T-cell (primary cell): ENCODE data around the gene PDCD4. TPM values are rescaled to one million over a fixed set of nuclear protein-coding genes. Genes with fewer than 3 reads are reported as not detected.

Source experiments
- ATAC-seq, 4 experiments: fragments of 200-7000 bp in 3 of 4; fragments of 150-1000 bp in 1 of 4; cut with Tn5 transposase; replicated peaks in 1 of 4; 1 replicate in 3 of 4; 2 replicates in 1 of 4; pipeline ENCODE4 v1.10.0; 2021; ENCODE audit warnings: moderate library complexity in 3 of 4, mild to moderate bottlenecking in 2 of 4, moderate number of reproducible peaks in 1 of 4
- CTCF ChIA-PET, 2 donors: fragments of 300-600 bp; sonication (Branson Sonifier 250); formaldehyde crosslinking; loops; one replicate each; lab custom pipeline; 2022; ENCODE audit warnings: antibody characterized with exemption in 2 of 2; lab: Charles Lee
- POLR2A ChIA-PET, 2 donors: fragments of 300-600 bp; sonication (Branson Sonifier 250); formaldehyde crosslinking; loops; one replicate each; lab custom pipeline; 2022; ENCODE audit warnings: antibody characterized with exemption in 2 of 2; lab: Charles Lee
- DNase-seq, 35 experiments: peaks; one replicate each; pipeline versions ENCODE4 v3.0.0 to v3.0.0-alpha.2; 2013 to 2023
- H3K27ac ChIP-seq: one replicate; pipeline ENCODE4 v1.5.1; 2013; ENCODE audit warnings: low read length
- H3K27me3 ChIP-seq, 2 experiments: replicated peaks in 1 of 2; 1 replicate in 1 of 2; 2 replicates in 1 of 2; pipeline versions ENCODE4 v1.6.1 to v1.7.0; 2013; ENCODE audit warnings: low read length in 1 of 2, mixed read lengths in 1 of 2; ENCODE audit not compliant: control insufficient read depth in 2 of 2, insufficient read depth in 2 of 2; ENCODE audit errors: extremely low read depth in 1 of 2
- H3K36me3 ChIP-seq, 2 donors: 1 replicate in 1 of 2; 2 replicates in 1 of 2; pipeline versions ENCODE4 v1.6.1 to v1.7.0; 2013; ENCODE audit warnings: low read length in 1 of 2; ENCODE audit not compliant: control insufficient read depth in 2 of 2, insufficient read depth in 1 of 2; ENCODE audit errors: extremely low read depth in 1 of 2
- H3K4me1 ChIP-seq, 2 experiments: 1 replicate in 1 of 2; 2 replicates in 1 of 2; pipeline versions ENCODE4 v1.6.1 to v1.7.0; 2013; ENCODE audit warnings: low read length in 2 of 2, mixed read lengths in 1 of 2; ENCODE audit not compliant: insufficient read depth in 2 of 2, control insufficient read depth in 1 of 2; ENCODE audit errors: extremely low read depth in 1 of 2
- H3K4me3 ChIP-seq, 2 donors: 1 replicate in 1 of 2; 2 replicates in 1 of 2; pipeline versions ENCODE4 v1.5.1 to v1.7.0; 2013; ENCODE audit warnings: mild to moderate bottlenecking in 2 of 2, low read length in 1 of 2, moderate library complexity in 1 of 2; ENCODE audit not compliant: control insufficient read depth in 1 of 2; ENCODE audit errors: extremely low read depth in 1 of 2
- H3K9me3 ChIP-seq: 2 replicates; pipeline ENCODE4 v1.7.0; 2013
- H3K27ac Mint-ChIP-seq, 2 donors: one replicate each; pipeline ENCODE4 v1.8.0; 2020 to 2021; ENCODE audit warnings: mild to moderate bottlenecking in 2 of 2, mixed read lengths in 2 of 2
- H3K27me3 Mint-ChIP-seq, 2 donors: one replicate each; pipeline ENCODE4 v1.8.0; 2021 to 2022; ENCODE audit warnings: mixed read lengths in 2 of 2
- H3K36me3 Mint-ChIP-seq: one replicate; pipeline ENCODE4 v1.8.0; 2021; ENCODE audit warnings: mixed read lengths
- H3K4me1 Mint-ChIP-seq, 3 donors: one replicate each; pipeline ENCODE4 v1.8.0; 2020 to 2022; ENCODE audit warnings: mixed read lengths in 3 of 3, mild to moderate bottlenecking in 1 of 3
- H3K4me3 Mint-ChIP-seq, 3 donors: one replicate each; pipeline ENCODE4 v1.8.0; 2020 to 2022; ENCODE audit warnings: mild to moderate bottlenecking in 3 of 3, mixed read lengths in 3 of 3, moderate library complexity in 3 of 3
- H3K9me3 Mint-ChIP-seq, 3 donors: one replicate each; pipeline ENCODE4 v1.8.0; 2020 to 2022; ENCODE audit warnings: mixed read lengths in 3 of 3
- WGBS: methylation state at CpG from one replicate; pipeline ENCODE4 v1.1.5; 2013; ENCODE audit warnings: missing lambda C conversion rate; ENCODE audit not compliant: insufficient coverage; 5-methylcytosine and 5-hydroxymethylcytosine counted together
- total RNA-seq, 35 experiments: library from RNA in 6 of 35; stranded (reverse) in 6 of 35; fragments of 120-200 nt in 1 of 35; gene quantifications; one replicate each; pipeline versions ENCODE4 v1.2.1 to v1.2.4 and lab custom pipeline; 2013 to 2026

The PDCD4 gene
- total RNA-seq, 5 donors from 2014 or later (not counting 1 experiment from before 2014, with no cell fraction given): 239 to 335 (median 309) TPM

DNA sequence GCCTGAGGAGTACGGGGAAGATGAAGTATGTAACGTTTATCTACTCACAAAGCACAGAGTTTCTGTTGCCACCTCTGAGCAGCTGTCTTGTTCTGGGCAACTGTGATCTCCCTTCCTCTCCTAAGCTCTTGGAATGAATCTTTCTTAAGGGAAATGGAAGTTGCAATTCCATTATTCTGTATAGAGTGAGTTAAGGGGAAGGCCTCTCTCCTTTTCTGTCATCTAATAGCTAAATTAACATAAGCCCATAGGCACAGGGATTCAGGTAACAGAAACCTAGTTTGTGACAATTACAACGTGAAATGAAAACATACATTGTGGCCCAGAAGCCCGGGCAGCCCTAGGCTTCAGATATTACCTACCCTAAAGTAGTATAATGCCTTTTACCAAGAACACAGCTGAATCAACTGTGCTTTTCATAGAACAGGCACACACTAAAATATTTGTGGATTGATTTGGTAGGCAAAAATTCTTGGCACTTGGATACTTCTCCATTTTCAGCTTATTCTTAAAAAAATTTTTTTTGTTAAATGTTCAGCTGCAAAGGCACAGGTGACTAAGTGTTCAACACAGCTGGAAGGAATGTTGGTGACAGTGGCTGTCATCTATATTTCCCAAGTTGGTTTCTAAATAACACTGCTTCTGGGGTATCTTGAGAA lies 3.8 kb upstream of the PDCD4 start:
- H3K27me3 Mint-ChIP-seq: no peaks in the 10 kb centered on the region
- peak overlapping the region; percentile 99 for H3K27ac Mint-ChIP-seq
- no peak for DNase-seq
- H3K4me1 ChIP-seq: peaks cover 77 to 79% of the 10 kb centered on the region in 2 experiments
- ATAC-seq: no peak
- peak overlapping the region; percentile 84 to 99 (median 97) for H3K4me3 Mint-ChIP-seq
- H3K36me3 Mint-ChIP-seq: peaks cover 4% of the 10 kb centered on the region
- ChIA-PET POLR2A (interaction anchor here (0.6 to 1.7 kb wide), 10 partner anchors 8 to 51 kb away, joined by 3 to 10 read pairs (median 4); partner anchors contain the start of genes BBIP1 (in 1 of the 2) and SHOC2 (in 1 of the 2)), CTCF (interaction anchor here (0.6 to 2.0 kb wide), 7 partner anchors 8 to 33 kb away, joined by 3 to 5 read pairs (median 4); no protein-coding TSS in a partner anchor)
- peaks cover 84 to 87% (median 86%) of the 10 kb centered on the region in 3 donors for H3K4me1 Mint-ChIP-seq
- H3K4me3 ChIP-seq: no peak overlapping the region
- H3K27ac ChIP-seq: peak overlapping the region; percentile 96
- no CpG with 5 or more reads among the region's 4 CpGs for WGBS
- H3K27me3 ChIP-seq: no peaks in the 10 kb centered on the region
- no peaks in the 10 kb centered on the region for H3K36me3 ChIP-seq
- H3K9me3 Mint-ChIP-seq: peaks cover 0 to 4% (median 0%) of the 10 kb centered on the region in 3 donors
- H3K9me3 ChIP-seq: no peaks in the 10 kb centered on the region

DNA sequence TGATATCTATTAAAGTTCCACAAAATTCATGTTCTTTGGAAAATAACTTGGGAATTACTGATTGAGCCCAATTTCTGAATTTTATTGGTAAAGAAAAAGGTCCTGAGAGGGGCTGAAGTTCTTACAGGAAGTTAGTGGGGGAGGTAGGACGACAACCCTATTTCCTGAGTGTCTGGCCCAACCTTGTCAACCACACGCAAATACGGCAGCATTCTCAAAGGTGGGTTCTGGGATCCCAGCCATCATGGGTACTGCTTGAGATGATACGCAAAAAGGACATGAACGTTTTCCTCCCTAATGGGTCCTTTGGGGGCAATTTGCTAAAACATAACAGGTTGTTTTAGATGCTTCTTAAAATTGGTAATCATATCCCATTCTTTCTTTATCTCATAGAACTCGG lies 2.7 kb upstream of the PDCD4 start:
- H3K9me3 ChIP-seq: no peaks in the 10 kb centered on the region
- ATAC-seq (peak; percentile 18 to 32 (median 24)), DNase-seq (peak in 34 of 35 experiments; percentile 40 to 87 (median 63))
- H3K36me3 ChIP-seq: no peaks in the 10 kb centered on the region
- POLR2A ChIA-PET: interaction anchor here in 1 of 2 donors (0.6 to 1.1 kb wide), 3 partner anchors 8 to 12 kb away, joined by 3 to 5 read pairs (median 5); no protein-coding TSS in a partner anchor
- H3K27me3 Mint-ChIP-seq: no peaks in the 10 kb centered on the region
- peak overlapping the region; percentile 96 for H3K27ac ChIP-seq
- peaks cover 6% of the 10 kb centered on the region for H3K36me3 Mint-ChIP-seq
- H3K27ac Mint-ChIP-seq: peak overlapping the region; percentile 99
- H3K27me3 ChIP-seq: no peaks in the 10 kb centered on the region
- CTCF ChIA-PET: interaction anchor here in 1 of 2 donors (0.5 to 0.9 kb wide), 2 partner anchors 12 to 50 kb away, joined by 4 to 5 read pairs; partner anchors contain the start of genes BBIP1 and SHOC2
- peaks cover 69 to 71% of the 10 kb centered on the region in 2 experiments for H3K4me1 ChIP-seq
- H3K4me1 Mint-ChIP-seq: peaks cover 75 to 82% (median 76%) of the 10 kb centered on the region in 3 donors
- H3K4me3 ChIP-seq: peak overlapping the region in 1 of 2 donors; percentile 10
- H3K9me3 Mint-ChIP-seq: peaks cover 0 to 4% (median 0%) of the 10 kb centered on the region in 3 donors
- H3K4me3 Mint-ChIP-seq: peak overlapping the region; percentile 84 to 99 (median 97)
- 0% methylated on average over 1 of the region's 6 CpGs for whole genome bisulfite sequencing

DNA sequence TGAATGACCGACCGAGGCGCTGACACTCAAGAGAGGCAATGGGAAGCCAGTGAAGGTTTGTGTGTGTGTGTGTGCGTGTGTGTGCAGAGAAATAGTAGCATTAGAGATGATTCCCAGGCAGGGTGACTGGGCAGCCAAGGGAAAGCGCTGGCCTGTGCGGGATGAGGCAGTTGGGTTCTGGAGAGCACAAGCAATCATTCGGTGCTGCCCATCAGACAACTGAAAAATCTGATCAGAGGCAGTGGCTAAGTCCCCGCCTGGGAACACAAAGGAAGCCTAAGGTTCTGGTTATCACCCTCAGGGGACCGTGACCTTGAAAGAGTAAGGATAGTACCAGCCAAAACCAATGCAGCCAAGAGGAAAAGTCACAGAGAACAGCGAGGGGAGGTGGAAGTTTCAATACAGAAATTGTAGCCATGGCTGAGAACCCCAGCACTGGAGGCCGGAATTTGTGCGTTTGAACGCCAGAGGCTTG lies 868 bp upstream of the PDCD4 start:
- Mint-ChIP-seq H3K27ac (peak overlapping the region; percentile 99), H3K4me3 (peak overlapping the region; percentile 84 to 99 (median 97)), H3K4me1 (peaks cover 69 to 77% (median 71%) of the 10 kb centered on the region in 3 donors), H3K9me3 (peaks cover 0 to 4% (median 0%) of the 10 kb centered on the region in 3 donors), H3K27me3 (no peaks in the 10 kb centered on the region), H3K36me3 (peaks cover 12% of the 10 kb centered on the region)
- DNase-seq: no peak
- ATAC-seq: no peak
- 63% methylated on average over 13 of the region's 13 CpGs for WGBS
- peak overlapping the region; percentile 96 for H3K27ac ChIP-seq
- no peaks in the 10 kb centered on the region for H3K27me3 ChIP-seq
- ChIA-PET POLR2A (interaction anchor here (0.6 to 2.6 kb wide), 10 partner anchors 8 to 78 kb away, joined by 3 to 20 read pairs (median 6); no protein-coding TSS in a partner anchor), CTCF (interaction anchor here (0.9 to 1.3 kb wide), 6 partner anchors 8 to 120 kb away, joined by 3 to 13 read pairs (median 4); no protein-coding TSS in a partner anchor)
- H3K4me1 ChIP-seq: peaks cover 56 to 67% of the 10 kb centered on the region in 2 experiments
- peak overlapping the region; percentile 73 to 94 for H3K4me3 ChIP-seq
- peaks cover 0 to 2% of the 10 kb centered on the region in 2 donors for H3K36me3 ChIP-seq
- no peaks in the 10 kb centered on the region for H3K9me3 ChIP-seq

DNA sequence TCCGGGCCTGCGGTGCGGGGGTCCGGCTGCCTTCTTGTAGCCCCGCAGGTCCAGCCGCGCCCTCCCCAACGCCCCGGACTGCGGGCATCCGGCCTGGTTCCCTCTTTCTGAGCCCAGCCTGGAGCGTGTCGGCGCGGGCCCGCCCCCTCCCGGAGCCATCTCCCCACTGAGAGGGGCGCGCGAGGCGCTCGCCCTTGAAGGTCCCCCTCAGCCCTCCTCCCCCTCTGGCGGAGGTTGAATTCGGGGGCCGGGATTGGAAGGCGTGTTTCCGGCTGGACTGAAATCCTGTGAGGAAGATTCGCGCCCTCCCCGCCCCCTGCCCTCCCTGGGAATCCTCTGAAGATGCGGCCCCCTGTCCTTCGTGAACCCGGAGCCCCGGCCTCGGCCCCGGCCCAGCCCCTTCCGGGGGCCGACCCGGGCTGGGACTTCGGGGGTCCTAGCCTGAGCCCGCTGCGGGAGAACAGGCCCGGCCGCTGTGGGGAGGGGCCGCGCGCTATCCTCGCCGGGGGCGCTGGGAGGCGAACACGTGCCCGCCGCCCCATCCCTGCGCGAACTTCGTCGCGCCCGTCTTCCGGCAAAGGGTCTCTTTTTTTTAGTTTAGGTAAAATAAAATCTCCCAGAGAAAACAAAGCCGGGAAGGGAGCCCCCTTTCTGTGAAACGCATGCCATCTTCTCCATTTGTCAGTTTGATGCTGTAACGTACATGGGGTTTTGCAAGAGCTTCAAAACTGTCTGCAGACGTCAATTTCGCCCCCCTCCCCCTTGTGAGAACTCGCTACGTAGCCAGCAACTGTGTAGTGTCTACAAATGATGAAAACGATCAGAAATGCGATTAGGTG lies 636 bp downstream of the PDCD4 start:
- Histone ChIP-seq H3K9me3 (no peaks in the 10 kb centered on the region), H3K27ac (peak overlapping the region; percentile 96), H3K4me1 (peaks cover 48 to 64% of the 10 kb centered on the region in 2 experiments), H3K27me3 (no peaks in the 10 kb centered on the region), H3K4me3 (peak overlapping the region; percentile 73 to 94), H3K36me3 (peaks cover 0 to 11% of the 10 kb centered on the region in 2 donors)
- ChIA-PET POLR2A (interaction anchor here (0.5 to 2.6 kb wide), 19 partner anchors 7 to 662 kb away, joined by 3 to 16 read pairs (median 5); partner anchors contain the start of genes BBIP1 (in 1 of the 2) and SHOC2 (in 1 of the 2)), CTCF (interaction anchor here (0.6 to 1.4 kb wide), 16 partner anchors 7 to 567 kb away, joined by 3 to 13 read pairs (median 4); partner anchors contain the start of genes BBIP1 (in 1 of the 2), SHOC2 (in 1 of the 2) and SMNDC1 (in 1 of the 2))
- peaks cover 0 to 4% (median 0%) of the 10 kb centered on the region in 3 donors for H3K9me3 Mint-ChIP-seq
- H3K27me3 Mint-ChIP-seq: no peaks in the 10 kb centered on the region
- WGBS: under 1% methylated on average over 37 of the region's 70 CpGs
- ATAC-seq (peak; percentile 73 to 77 (median 75)), DNase-seq (peak; percentile 41 to 96 (median 92))
- H3K4me3 Mint-ChIP-seq: peak overlapping the region; percentile 84 to 97 (median 86)
- peaks cover 18% of the 10 kb centered on the region for H3K36me3 Mint-ChIP-seq
- H3K4me1 Mint-ChIP-seq: peaks cover 63 to 71% (median 64%) of the 10 kb centered on the region in 3 donors
- peak overlapping the region; percentile 91 to 97 for H3K27ac Mint-ChIP-seq

DNA sequence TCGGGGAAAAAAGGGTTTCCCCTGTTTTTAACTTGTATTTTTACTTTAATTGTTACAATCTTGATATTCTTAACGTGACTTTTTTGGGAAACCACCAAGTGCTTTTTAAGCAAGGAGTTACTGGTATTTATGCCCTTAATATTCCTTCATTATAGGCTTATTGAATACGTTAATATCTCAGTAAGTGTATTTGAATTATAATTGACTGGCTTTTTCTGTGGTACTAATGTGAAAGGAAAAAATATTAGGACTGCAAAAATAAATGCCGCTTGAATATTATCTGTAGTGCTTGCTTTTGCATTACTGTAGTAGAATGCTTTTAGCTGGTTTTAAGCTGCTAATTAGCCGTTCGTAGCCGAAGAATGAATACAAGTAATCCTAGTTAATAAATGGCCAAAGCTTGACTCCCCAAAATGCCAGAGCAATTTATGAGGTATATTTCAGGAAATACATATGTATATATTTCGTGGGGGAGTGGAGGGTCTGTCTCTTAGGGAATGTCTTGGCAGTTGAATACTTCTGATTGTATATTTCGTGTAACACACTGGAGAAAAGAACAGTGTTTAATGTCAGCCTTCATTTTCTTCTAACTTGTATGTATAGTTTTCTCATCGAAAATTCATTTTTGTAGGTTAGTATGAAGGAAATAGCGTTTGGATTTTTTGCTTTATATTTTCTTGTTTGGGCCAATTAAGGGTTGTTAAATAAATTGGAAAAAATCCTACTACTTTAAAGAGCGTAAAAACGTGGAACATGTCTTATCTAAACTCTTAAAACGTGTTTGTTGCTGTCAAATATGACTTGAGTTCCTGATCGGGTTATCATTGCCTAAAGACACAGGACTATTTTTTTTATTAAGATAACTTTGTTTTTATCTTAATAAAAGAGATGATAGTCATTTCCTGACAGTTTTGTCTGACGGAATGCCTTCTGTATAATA lies 1.5 kb downstream of the PDCD4 start:
- ChIA-PET POLR2A (interaction anchor here (0.6 to 2.6 kb wide), 19 partner anchors 8 to 663 kb away, joined by 3 to 16 read pairs (median 5); partner anchors contain the start of genes BBIP1 (in 1 of the 2) and SHOC2 (in 1 of the 2)), CTCF (interaction anchor here (0.6 to 1.4 kb wide), 11 partner anchors 8 to 568 kb away, joined by 3 to 5 read pairs (median 3); partner anchors contain the start of genes BBIP1 (in 1 of the 2), SHOC2 (in 1 of the 2) and SMNDC1 (in 1 of the 2))
- Histone ChIP-seq H3K27ac (peak overlapping the region; percentile 96), H3K27me3 (no peaks in the 10 kb centered on the region), H3K36me3 (peaks cover 0 to 16% of the 10 kb centered on the region in 2 donors), H3K9me3 (no peaks in the 10 kb centered on the region), H3K4me3 (peak overlapping the region; percentile 73 to 94), H3K4me1 (peaks cover 39 to 62% of the 10 kb centered on the region in 2 experiments)
- H3K27me3 Mint-ChIP-seq: no peaks in the 10 kb centered on the region
- H3K36me3 Mint-ChIP-seq: peaks cover 26% of the 10 kb centered on the region
- ATAC-seq (no peak), DNase-seq (no peak)
- H3K4me1 Mint-ChIP-seq: peaks cover 63 to 71% (median 64%) of the 10 kb centered on the region in 3 donors
- H3K9me3 Mint-ChIP-seq: peaks cover 0 to 4% (median 0%) of the 10 kb centered on the region in 3 donors
- whole genome bisulfite sequencing: 0% methylated on average over 1 of the region's 16 CpGs
- H3K27ac Mint-ChIP-seq: peak overlapping the region; percentile 91 to 97
- H3K4me3 Mint-ChIP-seq: peak overlapping the region; percentile 84 to 97 (median 86)
